ENCODE data around the gene MMP17. TPM values are rescaled to one million over a fixed set of nuclear protein-coding genes. Genes with fewer than 3 reads are reported as not detected.

Gene MMP17
- total RNA-seq, 6 donors from 2014 or later: 3.1 to 7.1 (median 5.9) TPM

DNA sequence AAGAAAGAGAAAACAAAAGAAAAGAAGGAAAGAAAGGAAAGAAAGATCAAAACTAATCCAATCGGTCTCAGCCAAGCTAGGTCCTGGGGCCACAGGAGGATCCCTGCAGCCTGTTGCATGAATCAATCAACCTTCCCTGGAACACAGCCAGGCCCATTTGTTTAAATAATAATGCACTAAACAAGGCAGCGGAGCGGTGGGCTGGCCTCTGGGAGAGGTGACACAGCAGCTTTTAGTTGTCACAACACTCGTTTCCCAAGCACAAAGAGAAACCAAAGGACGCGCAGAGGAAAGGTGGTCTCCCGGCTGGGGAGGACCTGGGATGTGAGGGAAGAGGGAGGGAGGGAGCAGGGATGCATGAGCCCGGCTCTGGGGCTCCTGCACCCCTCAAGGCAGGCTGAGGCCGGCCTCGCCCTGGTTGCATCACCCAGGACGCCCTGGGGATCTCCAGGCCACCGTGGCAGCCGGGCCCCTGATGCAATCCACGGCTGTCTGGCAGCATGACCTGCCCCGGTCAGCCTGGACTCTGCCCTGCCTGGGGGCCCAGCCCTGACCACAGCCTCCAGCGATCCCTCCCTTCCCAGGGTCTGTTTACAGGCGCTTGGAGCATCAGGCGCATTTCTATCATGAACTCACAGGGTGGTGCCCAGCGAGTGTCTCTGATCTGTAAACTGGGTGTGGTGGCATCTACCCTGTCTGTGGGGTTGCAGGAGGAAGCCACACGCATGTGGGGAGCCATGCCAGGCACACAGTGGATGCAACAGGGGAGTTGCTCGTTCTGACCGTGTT, 32.5 kb downstream of the MMP17 start:
- Histone ChIP-seq H3K4me3 (peak overlapping the region in 3 of 4 donors; percentile 28 to 29 (median 29)), H3K4me1 (peaks cover 0 to 17% (median 8%) of the 10 kb centered on the region in 4 donors), H3K36me3 (no peaks in the 10 kb centered on the region), H3K27me3 (peaks cover 0 to 4% (median 0%) of the 10 kb centered on the region in 4 donors), H3K27ac (peak overlapping the region in 3 of 4 donors; percentile 2 to 81 (median 11)), H3K9me3 (no peaks in the 10 kb centered on the region)
- 17 to 22% methylated on average over 9 to 17 of the region's 22 CpGs for WGBS, 2 donors
- peak; percentile 82 to 89 for DNase-seq
- TF ChIP-seq POLR2AphosphoS5 (IDR thresholded peaks at IDR 0.05) (peak; percentile 12 to 36), EP300 (IDR thresholded peaks at IDR 0.05) (no peak), POLR2A (IDR thresholded peaks at IDR 0.05) (no peak)
- ATAC-seq (ENCODE audit: low FRiP score in 2 of 2): peak; percentile 69 to 92

GRCh38 chr12:131861261-131862083, 33.3 kb downstream of the MMP17 start:
- Histone ChIP-seq H3K4me3 (no peak overlapping the region), H3K9me3 (no peaks in the 10 kb centered on the region), H3K36me3 (no peaks in the 10 kb centered on the region), H3K27me3 (no peaks in the 10 kb centered on the region), H3K4me1 (peaks cover 0 to 16% (median 8%) of the 10 kb centered on the region in 4 donors), H3K27ac (peak overlapping the region in 3 of 4 donors; percentile 2 to 81 (median 11))
- 85 to 98% methylated on average over 6 to 12 of the region's 12 CpGs for WGBS, 2 donors
- TF ChIP-seq, protein P1, sequence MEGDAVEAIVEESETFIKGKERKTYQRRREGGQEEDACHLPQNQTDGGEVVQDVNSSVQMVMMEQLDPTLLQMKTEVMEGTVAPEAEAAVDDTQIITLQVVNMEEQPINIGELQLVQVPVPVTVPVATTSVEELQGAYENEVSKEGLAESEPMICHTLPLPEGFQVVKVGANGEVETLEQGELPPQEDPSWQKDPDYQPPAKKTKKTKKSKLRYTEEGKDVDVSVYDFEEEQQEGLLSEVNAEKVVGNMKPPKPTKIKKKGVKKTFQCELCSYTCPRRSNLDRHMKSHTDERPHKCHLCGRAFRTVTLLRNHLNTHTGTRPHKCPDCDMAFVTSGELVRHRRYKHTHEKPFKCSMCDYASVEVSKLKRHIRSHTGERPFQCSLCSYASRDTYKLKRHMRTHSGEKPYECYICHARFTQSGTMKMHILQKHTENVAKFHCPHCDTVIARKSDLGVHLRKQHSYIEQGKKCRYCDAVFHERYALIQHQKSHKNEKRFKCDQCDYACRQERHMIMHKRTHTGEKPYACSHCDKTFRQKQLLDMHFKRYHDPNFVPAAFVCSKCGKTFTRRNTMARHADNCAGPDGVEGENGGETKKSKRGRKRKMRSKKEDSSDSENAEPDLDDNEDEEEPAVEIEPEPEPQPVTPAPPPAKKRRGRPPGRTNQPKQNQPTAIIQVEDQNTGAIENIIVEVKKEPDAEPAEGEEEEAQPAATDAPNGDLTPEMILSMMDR (IDR thresholded peaks at IDR 0.05): no peak
- TF ChIP-seq POLR2AphosphoS5 (IDR thresholded peaks at IDR 0.05) (no peak), EP300 (IDR thresholded peaks at IDR 0.05) (no peak), POLR2A (IDR thresholded peaks at IDR 0.05) (no peak)
- DNase-seq (no peak), ATAC-seq (ENCODE audit: low FRiP score in 2 of 2) (no peak)

GRCh38 chr12:131862084-131862441, 33.9 kb downstream of the MMP17 start:
- no peaks in the 10 kb centered on the region for H3K27me3 ChIP-seq
- H3K9me3 ChIP-seq: no peaks in the 10 kb centered on the region
- WGBS, 2 donors: 74% methylated on average over 4 of the region's 4 CpGs; no CpG with 5 or more reads in 1 of the 2 donors
- no peaks in the 10 kb centered on the region for H3K36me3 ChIP-seq
- peaks cover 0 to 16% (median 8%) of the 10 kb centered on the region in 4 donors for H3K4me1 ChIP-seq
- ATAC-seq (ENCODE audit: low FRiP score in 2 of 2) (no peak), DNase-seq (no peak)
- no peak overlapping the region for H3K4me3 ChIP-seq
- TF ChIP-seq, protein P1 (IDR thresholded peaks at IDR 0.05): no peak
- TF ChIP-seq EP300 (IDR thresholded peaks at IDR 0.05): no peak
- TF ChIP-seq POLR2A (IDR thresholded peaks at IDR 0.05): no peak
- no peak for TF ChIP-seq POLR2AphosphoS5 (IDR thresholded peaks at IDR 0.05)
- H3K27ac ChIP-seq: no peak overlapping the region

GRCh38 chr12:131862600-131862993, 34.4 kb downstream of the MMP17 start:
- ATAC-seq (ENCODE audit: low FRiP score in 2 of 2): no peak
- 79% methylated on average over 14 of the region's 14 CpGs for WGBS, 2 donors

More at GRCh38 chr12:131862600-131862993, 34.4 kb downstream of the MMP17 start:
- no peaks in the 10 kb centered on the region for H3K27me3 ChIP-seq
- H3K4me1 ChIP-seq: peaks cover 0 to 16% (median 8%) of the 10 kb centered on the region in 4 donors
- TF ChIP-seq POLR2A (IDR thresholded peaks at IDR 0.05): no peak
- no peak for TF ChIP-seq POLR2AphosphoS5 (IDR thresholded peaks at IDR 0.05)
- no peak for TF ChIP-seq EP300 (IDR thresholded peaks at IDR 0.05)
- TF ChIP-seq, protein P1 (IDR thresholded peaks at IDR 0.05): no peak
- no peaks in the 10 kb centered on the region for H3K36me3 ChIP-seq
- no peaks in the 10 kb centered on the region for H3K9me3 ChIP-seq
- DNase-seq: no peak
- no peak overlapping the region for H3K27ac ChIP-seq
- H3K4me3 ChIP-seq: no peak overlapping the region
